Brain microvascular endothelial cell (primary cell): ENCODE results near the gene SLC39A12.

Experiments used
- DNase-seq: peaks from one replicate; pipeline ENCODE4 v3.0.0-alpha.2; 2020
- H3K27ac ChIP-seq: fragments of 250-450 bp; sonication (Bioruptor Pico); 2 replicates; pipeline ENCODE4 v1.5.1; 2020; ENCODE audit warnings: mild to moderate bottlenecking, moderate library complexity
- H3K27me3 ChIP-seq: fragments of 250-450 bp; sonication (Bioruptor Pico); replicated peaks from 2 replicates; pipeline ENCODE4 v1.5.1; 2020; ENCODE audit warnings: mild to moderate bottlenecking
- H3K36me3 ChIP-seq: fragments of 250-450 bp; sonication (Bioruptor Pico); replicated peaks from 2 replicates; pipeline ENCODE4 v1.5.1; 2020; ENCODE audit warnings: mild to moderate bottlenecking
- H3K4me3 ChIP-seq: 2 replicates; pipeline ENCODE4 v1.5.1; 2011; ENCODE audit warnings: low read depth, mild to moderate bottlenecking, control low read depth, low read length, moderate library complexity
- CTCF ChIP-seq: IDR thresholded peaks from 2 replicates; pipeline ENCODE4 v1.5.1; 2011; ENCODE audit warnings: low read depth, mild to moderate bottlenecking, moderate library complexity, low read length, control low read depth, inconsistent platforms; ENCODE audit errors: missing control alignments
- in situ Hi-C: cut with HindIII; loops from 2 replicates; pipeline ENCODE4 v1.10.0; 2017; ENCODE audit warnings: low sequenced_read_pairs, low pct_ligation_motif_present

The SLC39A12 gene

GRCh38 chr10:17951868-17952371 is at the start of gene SLC39A12:
TSS of gene SLC39A12 (plus strand) at chr10:17951918. CDS start at chr10:17953277, 1,359 bp downstream.
- Histone ChIP-seq H3K4me3 (no peak within 1 kb of the TSS), H3K27ac (no peak within 1 kb of the TSS), H3K27me3 (no peaks in the 10 kb centered on the region), H3K36me3 (no peaks in the 10 kb centered on the region)
- in situ Hi-C loops, result no loop called here
- peak; percentile 69 for DNase-seq
- no peak for TF ChIP-seq CTCF

- no peak overlapping the region for H3K27ac ChIP-seq
- H3K36me3 ChIP-seq, result no peaks in the 10 kb centered on the region
- in situ Hi-C loops, result no loop called here
- H3K27me3 ChIP-seq, result no peaks in the 10 kb centered on the region
- H3K4me3 ChIP-seq, result no peak overlapping the region
- DNase-seq, result no peak
- TF ChIP-seq CTCF, result no peak
These were observed 47.2 kb upstream of the SLC39A12 start for GRCh38 chr10:17904564-17904963.

- H3K27ac ChIP-seq, result no peak overlapping the region
- in situ Hi-C loops, result no loop called here
- no peaks in the 10 kb centered on the region for H3K36me3 ChIP-seq
- H3K4me3 ChIP-seq, result no peak overlapping the region
- no peak for DNase-seq
- no peaks in the 10 kb centered on the region for H3K27me3 ChIP-seq
- no peak for TF ChIP-seq CTCF
These were observed 46.2 kb upstream of the SLC39A12 start for GRCh38 chr10:17905491-17905890.

- H3K27me3 ChIP-seq, result no peaks in the 10 kb centered on the region
- DNase-seq, result no peak
- TF ChIP-seq CTCF, result no peak
- no peak overlapping the region for H3K27ac ChIP-seq
- no peaks in the 10 kb centered on the region for H3K36me3 ChIP-seq
- in situ Hi-C loops, result no loop called here
- H3K4me3 ChIP-seq, result no peak overlapping the region
These were observed 45.7 kb upstream of the SLC39A12 start for GRCh38 chr10:17906002-17906401.

GRCh38 chr10:17907641-17908040 is 44.1 kb upstream of the SLC39A12 start:
- TF ChIP-seq CTCF, result no peak
- in situ Hi-C loops, result no loop called here
- DNase-seq, result no peak
- Histone ChIP-seq H3K36me3 (no peaks in the 10 kb centered on the region), H3K27me3 (no peaks in the 10 kb centered on the region), H3K27ac (no peak overlapping the region), H3K4me3 (no peak overlapping the region)

- H3K27me3 ChIP-seq, result no peaks in the 10 kb centered on the region
- TF ChIP-seq CTCF, result peak; percentile 77
- no peak overlapping the region for H3K4me3 ChIP-seq
- no peaks in the 10 kb centered on the region for H3K36me3 ChIP-seq
- H3K27ac ChIP-seq, result no peak overlapping the region
- in situ Hi-C loops, result no loop called here
- DNase-seq, result peak; percentile 47
These were observed 41.5 kb upstream of the SLC39A12 start for GRCh38 chr10:17910125-17910789.
